ENCODE results near the gene NID2.

The NID2 gene

GRCh38 chr14:52006361-52006760 is 62.5 kb downstream of the NID2 start:
- in situ Hi-C loops (cut with HindIII; ENCODE audit: low sequenced_read_pairs), result no loop called here

- in situ Hi-C loops (cut with HindIII; ENCODE audit: low sequenced_read_pairs), result no loop called here
Observed at GRCh38 chr14:52005625-52006024, 63.2 kb downstream of the NID2 start.

- in situ Hi-C loops (cut with HindIII; ENCODE audit: low sequenced_read_pairs), result no loop called here
Observed at GRCh38 chr14:52003324-52003723, 65.5 kb downstream of the NID2 start.

GRCh38 chr14:52002542-52002941 is 66.3 kb downstream of the NID2 start:
- in situ Hi-C loops (cut with HindIII; ENCODE audit: low sequenced_read_pairs), result no loop called here

- in situ Hi-C loops (cut with HindIII; ENCODE audit: low sequenced_read_pairs), result no loop called here
Observed at GRCh38 chr14:52000696-52001095, 68.2 kb downstream of the NID2 start.

GRCh38 chr14:52000019-52000582 is 68.8 kb downstream of the NID2 start:
- in situ Hi-C loops (cut with HindIII; ENCODE audit: low sequenced_read_pairs), result no loop called here

- in situ Hi-C loops (cut with HindIII; ENCODE audit: low sequenced_read_pairs), result loop anchor here (5.0 kb wide), 1 partner anchor 53 kb away; no protein-coding TSS in a partner anchor
Observed at GRCh38 chr14:51999084-51999483, 69.8 kb downstream of the NID2 start.

GRCh38 chr14:51998348-51998747 is 70.5 kb downstream of the NID2 start:
- in situ Hi-C loops (cut with HindIII; ENCODE audit: low sequenced_read_pairs), result loop anchor here (5.0 kb wide), 1 partner anchor 54 kb away; no protein-coding TSS in a partner anchor

- in situ Hi-C loops (cut with HindIII; ENCODE audit: low sequenced_read_pairs), result loop anchor here (5.0 kb wide), 1 partner anchor 56 kb away; no protein-coding TSS in a partner anchor
Observed at GRCh38 chr14:51996148-51996746, 72.6 kb downstream of the NID2 start.

GRCh38 chr14:51993285-51993920 is 75.5 kb downstream of the NID2 start:
- in situ Hi-C loops (cut with HindIII; ENCODE audit: low sequenced_read_pairs), result loop anchor here (5.0 kb wide), 1 partner anchor 139 kb away; no protein-coding TSS in a partner anchor

- in situ Hi-C loops (cut with HindIII; ENCODE audit: low sequenced_read_pairs), result loop anchor here (5.0 kb wide), 1 partner anchor 142 kb away; no protein-coding TSS in a partner anchor
Observed at GRCh38 chr14:51990488-51990887, 78.4 kb downstream of the NID2 start.

- in situ Hi-C loops (cut with HindIII; ENCODE audit: low sequenced_read_pairs), result loop anchor here (5.0 kb wide), 1 partner anchor 143 kb away; no protein-coding TSS in a partner anchor
Observed at GRCh38 chr14:51989293-51990234, 79.3 kb downstream of the NID2 start, which contains the start of gene RTRAF. TSS of gene RTRAF (plus strand) at chr14:51989546. CDS start at chr14:51989640, 94 bp downstream.

- in situ Hi-C loops (cut with HindIII; ENCODE audit: low sequenced_read_pairs), result no loop called here
Observed at GRCh38 chr14:51988221-51988620, 80.6 kb downstream of the NID2 start.

- in situ Hi-C loops (cut with HindIII; ENCODE audit: low sequenced_read_pairs), result no loop called here
Observed at GRCh38 chr14:51981218-51981854, 87.5 kb downstream of the NID2 start.

GRCh38 chr14:51979088-51979709 is 89.7 kb downstream of the NID2 start:
- in situ Hi-C loops (cut with HindIII; ENCODE audit: low sequenced_read_pairs), result no loop called here

- in situ Hi-C loops (cut with HindIII; ENCODE audit: low sequenced_read_pairs), result no loop called here
Observed at GRCh38 chr14:51978681-51979085, 90.2 kb downstream of the NID2 start.

GRCh38 chr14:51977075-51977474 is 91.8 kb downstream of the NID2 start:
- in situ Hi-C loops (cut with HindIII; ENCODE audit: low sequenced_read_pairs), result no loop called here

- in situ Hi-C loops (cut with HindIII; ENCODE audit: low sequenced_read_pairs), result no loop called here
Observed at GRCh38 chr14:51972566-51972965, 96.3 kb downstream of the NID2 start.

- in situ Hi-C loops (cut with HindIII; ENCODE audit: low sequenced_read_pairs), result no loop called here
Observed at GRCh38 chr14:51969852-51970540, 98.9 kb downstream of the NID2 start.

Data from endothelial cell of hepatic sinusoid (primary cell).